ENCODE data around the gene MORF4L2.

DNA sequence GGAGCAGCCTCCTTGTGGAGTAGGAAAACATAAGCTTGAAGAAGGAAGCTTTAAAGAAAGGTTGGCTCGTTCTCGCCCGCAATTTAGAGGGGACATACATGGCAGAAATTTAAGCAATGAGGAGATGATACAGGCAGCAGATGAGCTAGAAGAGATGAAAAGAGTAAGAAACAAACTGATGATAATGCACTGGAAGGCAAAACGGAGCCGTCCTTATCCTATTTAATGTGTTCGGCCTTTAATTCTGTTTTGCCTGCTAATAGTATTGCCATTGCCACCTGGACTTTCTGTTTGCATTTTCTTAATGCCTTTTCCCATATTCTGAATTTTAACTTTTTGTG, 56.4 kb downstream of the MORF4L2 start:
- TF ChIP-seq CTCF (conservative IDR thresholded peaks at IDR 0.05; ENCODE audit: low read length) (0 out of 2 replicates have a peak, but pooled peaks have one; percentile 4), EZH2phosphoT487 (IDR thresholded peaks at IDR 0.05; ENCODE audit: borderline replicate concordance, low read depth, low read length) (no peak)

Data from OCI-LY7 (cell line).